GM10248 (cell line): ENCODE measurements around the gene RALGPS2.

ENCODE experiments used
- CTCF ChIA-PET: fragments of 300-600 bp; sonication (Branson Sonifier 250); formaldehyde crosslinking; extraction: SDS; loops from one replicate; lab custom pipeline; 2021; ENCODE audit warnings: antibody characterized with exemption; lab: Yijun Ruan, JAX
- POLR2A ChIA-PET: fragments of 350-650 bp; sonication (Branson Sonifier 250); formaldehyde crosslinking; extraction: SDS; loops from one replicate; lab custom pipeline; 2020; ENCODE audit warnings: antibody characterized with exemption; lab: Yijun Ruan, JAX
- DNase-seq: peaks from one replicate; pipeline ENCODE4 v3.0.0; 2012; ENCODE audit errors: extremely low spot score
- CTCF ChIP-seq: IDR thresholded peaks from 2 replicates; pipeline ENCODE4 v1.5.1; 2012; ENCODE audit warnings: mild to moderate bottlenecking, low read depth; ENCODE audit errors: extremely low read depth, missing control alignments, control extremely low read depth

Gene RALGPS2

DNA sequence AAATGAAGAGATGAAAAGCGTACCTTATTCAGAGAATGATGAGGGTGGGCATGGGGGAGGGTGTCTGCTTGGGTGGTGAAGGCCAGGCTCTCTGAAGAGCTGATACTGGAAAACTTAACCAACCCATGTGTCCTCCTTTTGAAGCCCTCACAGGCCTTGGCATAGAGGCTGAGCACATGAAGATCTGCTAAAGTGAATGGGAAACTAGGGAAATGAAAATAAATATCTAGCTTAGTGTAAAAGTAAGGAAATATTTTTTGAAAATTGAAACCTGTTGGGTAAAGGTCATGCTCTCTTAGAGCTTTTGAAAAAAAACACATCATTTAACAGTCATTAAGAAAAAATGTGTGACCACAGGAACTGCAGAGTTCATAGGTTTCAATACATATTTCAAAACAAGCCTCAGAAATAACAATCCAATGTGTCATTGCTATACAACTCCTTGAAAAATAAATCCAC lies 40.5 kb upstream of the RALGPS2 start:
- POLR2A ChIA-PET = no interaction called here
- CTCF ChIA-PET = interaction anchor here (0.9 to 1.3 kb wide), 2 partner anchors 19 to 83 kb away, joined by 3 read pairs; no protein-coding TSS in a partner anchor
- DNase-seq = peak; percentile 24
- TF ChIP-seq CTCF = no peak

DNA sequence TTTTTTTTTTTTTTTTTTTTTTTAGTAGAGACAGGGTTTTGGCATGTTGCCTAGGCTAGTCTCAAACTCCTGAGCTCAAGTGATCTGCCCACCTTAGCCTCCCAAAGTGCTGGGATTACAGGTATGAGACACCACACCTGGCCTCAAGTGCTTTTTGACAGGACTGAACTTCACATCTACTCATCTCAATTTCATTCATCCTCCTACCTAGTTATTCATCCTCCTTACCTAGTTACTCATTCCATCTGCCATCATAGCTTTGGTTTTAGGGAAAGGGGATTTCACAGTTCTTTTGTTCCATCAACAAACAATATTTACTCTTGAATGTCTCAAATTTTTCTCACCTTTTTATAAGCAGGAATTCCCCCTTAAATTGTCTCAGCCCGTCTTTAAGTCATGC lies 38.6 kb upstream of the RALGPS2 start:
- ChIA-PET CTCF (interaction anchor here (1.0 kb wide), 1 partner anchor 145 kb away, joined by 3 read pairs; no protein-coding TSS in a partner anchor), POLR2A (no interaction called here)
- DNase-seq = no peak
- no peak for TF ChIP-seq CTCF

- no peak for DNase-seq
- TF ChIP-seq CTCF = no peak
- CTCF ChIA-PET = no interaction called here
- POLR2A ChIA-PET = no interaction called here
Observed at GRCh38 chr1:178688244-178688643, 36.8 kb upstream of the RALGPS2 start.

GRCh38 chr1:178689769-178690168 lies 35.3 kb upstream of the RALGPS2 start:
- ChIA-PET POLR2A (no interaction called here), CTCF (interaction anchor here (1.2 to 1.3 kb wide), 2 partner anchors 16 to 79 kb away, joined by 3 read pairs; no protein-coding TSS in a partner anchor)
- no peak for TF ChIP-seq CTCF
- DNase-seq = no peak

GRCh38 chr1:178690496-178690895 lies 34.5 kb upstream of the RALGPS2 start:
- DNase-seq = no peak
- ChIA-PET CTCF (interaction anchor here (1.2 to 1.3 kb wide), 2 partner anchors 16 to 78 kb away, joined by 3 read pairs; no protein-coding TSS in a partner anchor), POLR2A (no interaction called here)
- no peak for TF ChIP-seq CTCF

DNA sequence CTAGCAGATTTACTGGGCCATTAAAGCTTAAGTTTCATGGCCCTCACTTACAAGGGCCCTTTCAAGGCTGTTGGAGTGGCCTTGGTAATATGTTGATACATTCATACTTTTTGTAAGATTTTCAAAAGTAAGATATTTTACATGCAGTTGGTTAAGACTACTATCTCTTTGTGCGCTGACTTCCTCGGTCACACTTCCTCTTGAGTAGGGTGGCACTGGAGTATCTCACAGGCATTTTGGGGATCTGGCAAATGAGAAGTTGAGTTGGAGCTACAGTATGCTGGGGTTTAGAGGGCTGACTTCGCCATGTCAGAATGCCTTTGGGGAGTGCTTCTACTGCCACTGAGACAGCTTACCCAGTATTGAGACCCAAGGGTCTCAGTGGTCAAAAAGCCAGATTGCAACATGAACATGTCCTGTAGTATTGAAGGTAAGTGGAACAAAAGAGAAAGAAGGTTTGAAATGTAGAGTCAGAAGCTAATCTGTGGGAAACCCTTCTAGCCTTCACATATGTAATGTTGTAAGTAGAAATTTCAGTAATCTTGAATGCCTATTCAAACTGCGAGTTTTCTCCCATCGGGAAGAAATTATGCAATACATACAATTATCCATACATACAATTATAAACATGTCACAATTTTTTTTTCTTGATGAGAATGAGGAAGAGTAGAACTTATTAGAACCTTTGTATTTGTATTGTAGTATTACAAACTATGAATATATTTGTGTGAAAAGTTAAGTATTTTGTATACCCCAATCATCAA lies 32.3 kb upstream of the RALGPS2 start:
- TF ChIP-seq CTCF = no peak
- DNase-seq = no peak
- ChIA-PET POLR2A (no interaction called here), CTCF (no interaction called here)
